Effector memory CD8-positive, alpha-beta T cell (primary cell): ENCODE data around the gene P2RY10.
"Not testable (repeated sequence)": the region's sequence is repeated elsewhere in the genome, so short reads cannot be mapped to it uniquely, and the experiment has no call there.

Source experiments
- ATAC-seq: fragments of 150-1000 bp; cut with Tn5 transposase; replicated peaks from 2 replicates; pipeline ENCODE4 v1.10.0; 2021; ENCODE audit warnings: mild to moderate bottlenecking, moderate library complexity
- DNase-seq, 3 experiments: peaks; one replicate each; pipeline ENCODE4 v3.0.0; 2021
- H3K27ac Mint-ChIP-seq, 2 donors: one replicate each; pipeline ENCODE4 v1.8.0; 2022; ENCODE audit warnings: mild to moderate bottlenecking in 2 of 2, mixed read lengths in 2 of 2, moderate library complexity in 2 of 2
- H3K27me3 Mint-ChIP-seq, 2 donors: one replicate each; pipeline ENCODE4 v1.8.0; 2022; ENCODE audit warnings: mixed read lengths in 2 of 2
- H3K36me3 Mint-ChIP-seq: one replicate; pipeline ENCODE4 v1.8.0; 2022; ENCODE audit warnings: mild to moderate bottlenecking, moderate library complexity, mixed read lengths; ENCODE audit not compliant: insufficient read depth
- H3K4me1 Mint-ChIP-seq, 2 donors: one replicate each; pipeline ENCODE4 v1.8.0; 2022; ENCODE audit warnings: low read depth in 2 of 2, mixed read lengths in 2 of 2
- H3K4me3 Mint-ChIP-seq, 2 donors: one replicate each; pipeline ENCODE4 v1.8.0; 2022; ENCODE audit warnings: mild to moderate bottlenecking in 2 of 2, mixed read lengths in 2 of 2, moderate library complexity in 2 of 2
- H3K9me3 Mint-ChIP-seq, 2 donors: one replicate each; pipeline ENCODE4 v1.8.0; 2022; ENCODE audit warnings: mixed read lengths in 2 of 2

The P2RY10 gene

GRCh38 chrX:78960888-78961287, 15.7 kb downstream of the P2RY10 start:
- Mint-ChIP-seq H3K27me3 (no peaks in the 10 kb centered on the region), H3K4me1 (peaks cover 32 to 58% of the 10 kb centered on the region in 2 donors), H3K9me3 (no peaks in the 10 kb centered on the region), H3K4me3 (no peak overlapping the region), H3K36me3 (peaks cover 25% of the 10 kb centered on the region), H3K27ac (no peak overlapping the region)
- DNase-seq (no peak), ATAC-seq (no peak)

- peak overlapping the region; percentile 76 to 84 for H3K27ac Mint-ChIP-seq
Measured at GRCh38 chrX:78964598-78964997, 19.4 kb downstream of the P2RY10 start.

DNA sequence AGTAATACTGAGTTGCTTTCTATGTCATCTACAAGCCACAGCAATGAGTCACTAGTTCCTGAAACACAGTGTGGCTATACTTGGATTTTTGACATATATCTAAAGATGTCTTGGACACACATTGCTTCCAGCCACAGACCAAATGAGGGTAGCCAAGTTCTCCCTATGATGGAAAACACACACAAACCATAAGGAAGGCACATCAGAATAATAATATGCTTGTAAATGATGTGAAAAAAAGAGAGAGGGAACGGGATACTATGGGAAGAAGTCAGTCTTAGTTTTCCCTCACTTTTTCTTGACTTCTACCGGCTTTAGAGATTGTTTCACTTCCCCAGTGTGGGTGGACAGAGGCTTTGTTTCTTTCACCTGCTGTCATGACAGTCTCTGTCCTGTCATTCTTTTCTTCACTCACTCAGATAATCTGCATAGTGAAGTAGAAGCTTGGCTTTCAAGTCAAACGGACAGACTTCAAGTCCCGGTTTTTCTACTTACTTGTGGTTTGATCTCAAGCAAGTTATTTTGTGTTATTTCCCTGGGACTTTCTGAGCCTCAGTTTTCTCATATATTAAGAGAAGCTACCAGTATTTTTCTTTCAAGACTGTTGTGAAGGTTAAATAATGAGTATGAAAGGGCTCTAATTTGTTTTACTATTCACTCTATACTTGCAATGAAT, 34.7 kb downstream of the P2RY10 start:
- Mint-ChIP-seq H3K4me1 (peaks cover 2 to 7% of the 10 kb centered on the region in 2 donors), H3K9me3 (no peaks in the 10 kb centered on the region), H3K36me3 (no peaks in the 10 kb centered on the region), H3K27me3 (no peaks in the 10 kb centered on the region), H3K27ac (no peak overlapping the region), H3K4me3 (peak overlapping the region in 1 of 2 donors; percentile 10)
- DNase-seq (no peak), ATAC-seq (no peak)

More at GRCh38 chrX:78964598-78964997, 19.4 kb downstream of the P2RY10 start:
- H3K27me3 Mint-ChIP-seq: no peaks in the 10 kb centered on the region
- DNase-seq: no peak
- H3K36me3 Mint-ChIP-seq: peaks cover 23% of the 10 kb centered on the region
- no peak for ATAC-seq
- no peak overlapping the region for H3K4me3 Mint-ChIP-seq
- peaks cover 7 to 30% of the 10 kb centered on the region in 2 donors for H3K4me1 Mint-ChIP-seq
- peaks cover 0 to 2% of the 10 kb centered on the region in 2 donors for H3K9me3 Mint-ChIP-seq

DNA sequence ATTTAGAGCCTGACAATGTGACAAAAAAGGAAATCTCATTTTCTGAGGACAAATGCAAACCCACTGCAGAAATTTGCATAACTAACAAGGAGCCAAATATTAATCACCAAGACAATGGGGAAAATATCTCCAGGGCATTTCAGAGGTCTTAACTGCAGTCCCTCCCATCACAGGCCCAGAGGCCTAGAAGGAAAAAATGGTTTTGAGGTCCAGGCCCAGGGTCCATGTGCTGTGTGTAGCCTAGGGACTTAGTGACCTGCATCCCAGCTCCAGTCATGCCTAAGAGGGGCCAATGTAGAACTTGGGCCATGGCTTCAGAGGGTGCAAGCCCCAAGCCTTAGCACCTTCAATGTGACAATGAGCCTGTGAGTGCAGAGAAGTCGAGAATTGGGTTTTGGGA, 44.2 kb downstream of the P2RY10 start:
- H3K4me3 Mint-ChIP-seq: no peak overlapping the region
- H3K27ac Mint-ChIP-seq: no peak overlapping the region
- peaks cover 1 to 7% of the 10 kb centered on the region in 2 donors for H3K9me3 Mint-ChIP-seq
- no peaks in the 10 kb centered on the region for H3K36me3 Mint-ChIP-seq
- H3K27me3 Mint-ChIP-seq: no peaks in the 10 kb centered on the region
- no peaks in the 10 kb centered on the region for H3K4me1 Mint-ChIP-seq
- no peak for DNase-seq
- ATAC-seq: no peak

DNA sequence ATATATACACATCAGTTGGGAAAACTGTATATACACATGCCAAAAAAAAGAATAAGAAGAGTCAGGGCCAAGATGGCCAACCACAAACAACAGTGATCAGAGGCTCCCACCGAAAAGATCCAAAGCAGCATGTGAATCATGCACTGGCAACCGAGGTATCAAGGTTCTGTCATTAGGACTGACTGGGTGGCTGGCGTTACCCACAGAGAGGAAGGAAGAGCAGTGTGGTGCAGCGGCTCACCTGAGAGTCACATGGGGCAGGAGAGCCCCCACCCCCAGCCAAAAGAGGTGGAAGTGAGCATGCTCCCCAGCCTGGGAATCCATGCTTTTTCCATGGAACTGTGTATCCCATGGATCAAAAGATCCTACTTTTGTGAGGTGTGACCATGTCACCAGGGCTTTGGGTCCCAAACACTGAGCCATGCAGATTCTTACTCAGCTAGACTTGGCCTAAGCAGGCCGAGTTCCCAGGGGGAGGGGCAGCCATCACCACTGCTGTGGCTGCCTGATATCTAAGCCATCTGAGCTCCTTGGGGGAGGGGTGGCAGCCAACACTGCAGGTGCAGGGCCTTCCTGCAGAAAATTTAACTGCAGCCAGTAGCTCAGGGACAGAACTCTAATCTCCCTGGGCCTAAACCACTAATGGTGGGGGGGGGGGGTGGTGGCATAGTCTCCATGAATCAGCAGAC, 52.8 kb downstream of the P2RY10 start:
- ATAC-seq: peak; percentile 86
- no peaks in the 10 kb centered on the region for H3K9me3 Mint-ChIP-seq
- no peaks in the 10 kb centered on the region for H3K27me3 Mint-ChIP-seq
- peaks cover 4 to 9% of the 10 kb centered on the region in 2 donors for H3K4me1 Mint-ChIP-seq
- H3K4me3 Mint-ChIP-seq: peak overlapping the region; percentile 51 to 53
- DNase-seq: peak; percentile 2 to 17 (median 16)
- H3K27ac Mint-ChIP-seq: no peak overlapping the region
- H3K36me3 Mint-ChIP-seq: no peaks in the 10 kb centered on the region

DNA sequence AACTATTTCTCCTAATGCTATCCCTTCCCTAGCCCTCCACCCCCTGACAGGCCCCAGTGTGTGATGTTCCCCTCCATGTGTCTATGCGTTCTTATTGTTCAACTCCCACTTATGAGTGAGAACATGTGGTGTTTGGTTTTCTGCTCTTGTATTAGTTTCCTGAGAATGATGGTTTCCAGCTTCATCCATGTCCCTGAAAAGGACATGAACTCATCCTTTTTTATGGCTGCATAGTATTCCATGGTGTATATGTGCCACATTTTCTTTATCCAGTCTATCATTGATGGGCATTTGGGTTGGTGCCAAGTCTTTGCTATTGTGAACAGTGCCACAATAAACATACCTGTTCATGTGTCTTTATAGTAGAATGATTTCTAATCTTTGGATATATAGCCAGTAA, 62.3 kb downstream of the P2RY10 start:
- not testable (repeated sequence) for ATAC-seq, H3K9me3 Mint-ChIP-seq, H3K27ac Mint-ChIP-seq, DNase-seq, H3K27me3 Mint-ChIP-seq, H3K36me3 Mint-ChIP-seq, H3K4me3 Mint-ChIP-seq, H3K4me1 Mint-ChIP-seq
